RPMI7951 (cell line): ENCODE results near the gene LAD1. TPM values are rescaled to one million over a fixed set of nuclear protein-coding genes. Genes with fewer than 3 reads are reported as not detected.

ENCODE experiments used
- DNase-seq: peaks from one replicate; pipeline ENCODE4 v3.0.0-alpha.2; 2012; ENCODE audit warnings: low read depth
- total RNA-seq: library from RNA; depleted of rRNA; stranded (reverse); fragments of >200 nt; shearing (Covaris generic); gene quantifications from 2 replicates; pipeline ENCODE4 v1.2.3, GENCODE V29; 2014

LAD1 gene
- total RNA-seq, 1 experiment from 2014 or later: not detected

DNA sequence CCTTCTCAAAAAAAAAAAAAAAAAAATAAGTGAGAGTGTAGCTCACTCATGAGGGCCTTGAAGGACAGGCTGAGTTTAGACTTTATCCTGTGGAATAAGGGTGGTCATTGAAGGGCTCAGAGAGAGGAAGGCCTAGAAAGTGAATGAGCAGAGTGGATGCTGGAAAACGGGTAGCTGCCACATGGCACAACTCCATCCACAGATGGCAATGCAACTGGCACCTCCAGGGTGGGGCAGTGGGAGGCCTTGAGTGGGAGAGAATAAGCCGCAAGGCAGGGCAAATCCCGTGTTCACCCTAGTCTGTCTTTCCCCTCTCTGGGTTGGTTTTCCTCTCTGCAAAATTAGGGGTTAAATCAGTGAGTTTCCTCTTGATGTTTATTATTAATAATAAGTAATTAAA, 19.3 kb upstream of the LAD1 start:
- no peak for DNase-seq

DNA sequence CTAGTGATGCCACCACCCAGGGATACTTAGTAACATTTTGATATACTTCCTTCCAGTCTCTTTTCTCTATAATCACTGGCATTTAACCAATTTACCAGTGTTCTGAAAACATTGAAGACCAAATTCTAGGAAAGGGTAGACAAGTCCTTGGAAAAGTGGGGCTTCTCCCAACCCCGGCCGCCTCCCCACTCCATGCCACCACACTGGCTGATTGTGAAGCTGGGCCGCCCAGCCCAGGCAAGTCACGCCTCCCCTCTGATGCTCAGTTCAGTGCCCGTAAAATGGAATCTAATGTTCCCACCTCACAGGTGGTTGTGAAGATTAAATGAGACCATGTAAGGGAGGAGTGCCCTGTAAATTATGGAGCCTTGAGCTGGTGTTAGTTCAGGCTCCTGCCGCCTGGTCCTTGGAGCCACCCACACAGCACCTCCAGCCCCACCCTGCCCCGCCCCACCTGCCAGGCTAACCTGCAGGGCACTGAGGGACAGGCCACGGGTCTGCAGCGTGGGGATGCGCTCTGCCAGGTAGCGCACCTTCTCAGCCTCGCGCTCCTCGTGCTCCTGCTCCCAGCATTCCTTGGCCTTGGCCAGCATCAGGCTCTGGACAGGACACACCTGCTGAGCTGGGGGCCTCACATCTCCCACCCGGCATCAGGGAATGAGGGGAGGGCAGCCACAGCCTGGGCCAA, 15.1 kb upstream of the LAD1 start:
- no peak for DNase-seq

DNA sequence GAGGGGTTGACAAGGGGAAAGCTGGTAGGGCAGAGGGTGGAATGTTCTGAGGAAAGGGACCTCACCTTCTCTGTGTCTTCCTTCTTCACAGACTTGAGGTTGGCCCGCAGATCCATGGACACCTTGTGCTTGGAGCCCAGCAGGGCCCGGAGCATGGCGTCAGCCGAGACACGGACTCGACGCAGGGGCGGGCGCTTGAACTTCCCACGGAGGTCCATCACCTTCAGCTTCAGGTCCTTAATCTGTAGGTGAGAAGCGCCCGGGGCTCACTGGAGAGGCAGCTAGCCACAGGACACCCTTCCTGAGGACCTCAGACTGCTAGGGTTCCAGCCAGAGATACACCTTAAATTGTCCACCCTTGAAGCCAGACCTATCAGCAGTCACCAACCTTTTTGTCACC, 12.2 kb upstream of the LAD1 start:
- no peak for DNase-seq

DNA sequence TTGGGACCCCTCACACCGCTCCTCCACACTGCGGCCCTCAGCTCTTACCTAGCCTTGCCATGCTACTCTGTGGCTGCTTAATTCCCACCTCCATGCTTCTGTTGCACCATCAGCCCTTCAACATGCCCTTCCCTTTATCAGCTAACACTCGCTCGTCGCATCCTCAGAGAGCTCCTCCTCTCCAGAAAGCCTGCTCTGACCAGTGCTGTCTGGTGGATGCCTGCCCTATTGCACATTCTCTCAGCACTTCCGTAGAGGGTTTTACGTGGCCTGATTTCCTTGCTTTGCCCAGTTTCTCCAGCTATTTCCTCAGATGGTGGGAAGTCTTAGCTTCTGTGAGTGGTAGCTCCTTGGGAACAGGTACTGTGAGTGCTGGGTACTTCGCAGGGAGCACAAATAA, 10.3 kb upstream of the LAD1 start:
- no peak for DNase-seq

DNA sequence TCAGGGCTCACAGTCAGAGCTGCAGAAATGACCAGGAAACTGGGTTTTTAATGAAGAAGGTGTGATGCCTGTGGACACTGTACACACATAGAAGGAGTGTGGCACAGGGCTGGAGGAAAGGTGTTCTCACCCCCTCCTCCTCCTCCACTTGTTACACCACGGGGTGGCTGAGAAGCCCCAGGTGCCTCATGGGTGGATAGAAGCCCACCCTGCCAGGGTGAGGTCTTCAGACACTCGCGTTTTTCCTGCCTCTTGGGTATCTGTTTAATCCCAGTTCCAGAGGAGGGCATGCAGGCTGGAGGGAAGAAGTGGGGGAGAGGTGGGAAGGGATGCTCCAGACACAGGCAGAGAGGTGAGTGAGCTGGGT, 9.7 kb upstream of the LAD1 start:
- no peak for DNase-seq

DNA sequence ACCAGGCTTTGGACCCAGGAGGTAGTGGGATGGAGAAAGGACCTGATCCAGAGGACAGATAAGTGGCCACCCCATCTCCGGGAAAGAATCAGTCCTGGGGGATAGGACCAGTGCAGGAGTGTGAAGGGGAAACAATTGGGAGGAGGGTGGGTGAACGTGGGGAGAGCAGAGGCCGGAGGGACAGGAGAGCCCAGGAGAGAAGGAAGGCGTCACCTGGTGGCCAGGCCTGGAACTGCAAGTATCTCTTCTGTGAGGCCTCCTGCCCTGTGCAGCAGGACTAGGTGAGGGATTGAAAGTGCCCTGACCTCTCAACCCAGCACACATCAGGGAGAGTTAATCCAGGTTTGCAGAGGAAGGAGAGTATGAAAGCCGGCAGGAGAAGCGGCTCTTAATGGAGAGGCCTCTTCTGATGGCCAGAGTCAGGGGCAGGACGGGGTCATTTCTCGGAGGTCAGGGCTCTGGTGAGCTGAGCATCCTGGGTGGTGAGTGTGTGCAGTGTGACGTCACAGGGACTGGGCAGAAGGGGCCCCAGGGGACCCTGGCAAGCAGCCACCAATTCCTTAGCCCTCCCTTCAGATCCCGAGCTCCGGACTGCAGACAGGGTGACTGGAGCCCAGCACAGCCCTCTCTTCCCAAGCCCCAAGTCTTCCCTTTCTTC, 9.2 kb upstream of the LAD1 start:
- peak; percentile 60 for DNase-seq

DNA sequence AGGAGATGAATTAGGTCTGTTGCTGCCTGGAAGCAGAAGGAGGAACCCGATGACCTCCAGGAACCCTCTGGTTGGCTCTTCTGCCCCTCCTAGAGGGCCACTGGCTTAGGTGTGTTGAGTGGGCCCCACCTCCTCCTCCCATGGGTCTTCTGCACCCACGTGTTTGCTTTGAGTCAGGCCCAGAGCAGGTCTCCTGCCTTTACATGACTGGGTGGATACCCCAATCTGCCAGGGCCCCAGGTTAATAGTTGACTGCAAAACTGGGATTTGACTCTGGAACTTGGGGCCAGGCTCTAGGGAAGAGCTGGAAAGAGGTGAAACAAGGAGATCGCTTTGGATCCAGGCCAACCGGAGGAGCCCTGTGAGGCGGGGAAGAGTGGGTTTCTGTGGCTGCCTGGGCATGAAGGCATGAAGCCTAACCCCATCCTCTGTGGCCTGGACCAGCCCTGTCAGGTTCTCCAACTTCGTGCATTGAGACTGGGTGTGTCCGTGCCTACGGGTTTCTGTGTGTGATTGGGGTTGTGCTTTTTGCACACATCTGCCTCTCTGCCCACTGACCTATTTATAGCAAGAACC, 7.8 kb upstream of the LAD1 start:
- no peak for DNase-seq

DNA sequence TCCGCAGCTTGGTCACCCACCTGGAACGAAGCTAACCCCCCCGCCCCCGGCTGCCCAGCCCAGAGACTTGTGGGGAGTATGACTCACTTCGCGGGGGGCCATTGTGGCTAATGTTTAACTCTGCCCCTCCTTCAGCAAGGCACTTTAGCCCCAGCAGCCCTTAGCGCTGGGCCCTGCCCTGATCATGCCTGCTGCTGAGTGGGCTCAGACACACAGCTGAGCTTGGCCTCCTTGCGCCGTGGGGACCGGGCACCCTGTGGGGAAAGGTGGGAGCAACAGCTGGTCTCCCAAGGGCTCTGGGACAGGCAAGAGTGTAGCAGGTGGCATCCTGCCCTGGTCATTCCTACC, 6.3 kb upstream of the LAD1 start:
- DNase-seq: peak; percentile 33

DNA sequence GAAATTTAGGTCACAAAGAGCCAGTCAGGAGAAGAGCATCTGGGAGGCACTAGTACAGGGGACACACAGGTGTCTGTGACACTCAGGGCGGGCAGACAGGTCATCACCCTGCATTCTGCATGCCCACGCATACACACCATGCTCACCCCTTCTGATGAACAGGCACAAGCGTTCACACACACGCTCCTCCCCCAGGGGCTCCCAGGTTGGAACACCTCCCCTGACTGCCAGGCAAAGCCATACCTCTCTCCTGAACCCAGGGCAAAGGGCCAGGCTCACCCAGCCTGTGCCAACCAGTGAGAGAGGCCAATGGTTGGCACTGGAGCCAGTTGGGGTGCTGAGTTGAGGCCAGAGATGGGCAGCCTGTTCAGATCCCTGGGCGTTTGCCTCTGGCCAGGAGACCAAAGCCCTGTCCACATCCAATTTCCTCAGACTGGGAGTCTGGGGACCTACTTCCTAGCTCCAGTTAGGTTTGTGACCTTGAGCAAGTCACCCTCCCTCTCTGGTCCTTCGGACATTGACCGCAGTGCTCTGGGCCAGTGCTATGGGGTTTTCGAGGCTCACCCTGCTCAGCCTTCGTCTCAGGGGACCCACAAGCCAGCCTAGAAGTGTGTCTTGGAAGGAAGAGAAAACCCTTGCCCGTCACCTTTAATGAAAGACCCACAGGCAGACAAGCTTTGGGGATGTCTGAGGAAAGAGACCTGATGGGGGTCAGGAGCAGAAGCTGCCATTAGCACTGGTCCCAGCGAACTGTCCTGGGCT, 5.8 kb upstream of the LAD1 start:
- no peak for DNase-seq

DNA sequence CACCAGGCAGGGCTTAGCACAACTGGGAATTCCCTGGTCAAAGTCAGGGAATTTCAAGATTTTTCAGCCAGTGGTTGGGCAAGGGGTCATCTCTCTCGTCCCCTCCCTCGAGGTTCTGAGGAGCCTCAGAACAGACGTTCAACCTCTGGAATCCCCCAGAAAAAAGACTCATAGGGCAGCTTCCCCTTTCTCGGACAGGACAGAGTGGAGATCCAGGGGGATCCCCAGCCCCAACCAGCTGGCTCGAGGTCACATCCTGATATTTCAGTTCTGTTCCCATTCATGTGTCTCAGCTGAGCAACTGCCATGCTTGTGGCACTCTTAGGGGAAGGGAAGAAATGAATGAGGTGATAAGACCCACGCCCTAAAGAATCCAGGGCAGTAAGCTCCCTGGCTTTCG, 4.9 kb upstream of the LAD1 start:
- no peak for DNase-seq

DNA sequence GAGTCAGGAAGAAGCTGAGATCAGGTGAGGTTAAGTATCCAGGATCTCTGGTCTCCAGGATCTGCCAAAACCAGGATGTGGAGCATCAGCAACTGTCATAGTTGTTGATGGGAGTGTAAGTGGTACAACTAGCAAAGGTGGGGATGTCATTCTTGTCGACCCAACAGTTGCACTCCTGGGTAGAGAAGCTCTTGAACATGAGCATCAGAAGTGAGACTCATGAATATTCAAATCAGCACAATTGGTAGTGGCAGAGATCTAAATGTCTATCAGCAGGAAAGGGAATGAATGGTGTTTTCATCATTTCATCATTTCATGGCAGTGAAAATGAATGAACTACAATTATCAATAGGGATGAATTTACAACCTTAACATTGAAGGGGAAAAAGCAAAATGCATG, 4.2 kb upstream of the LAD1 start:
- DNase-seq: no peak

DNA sequence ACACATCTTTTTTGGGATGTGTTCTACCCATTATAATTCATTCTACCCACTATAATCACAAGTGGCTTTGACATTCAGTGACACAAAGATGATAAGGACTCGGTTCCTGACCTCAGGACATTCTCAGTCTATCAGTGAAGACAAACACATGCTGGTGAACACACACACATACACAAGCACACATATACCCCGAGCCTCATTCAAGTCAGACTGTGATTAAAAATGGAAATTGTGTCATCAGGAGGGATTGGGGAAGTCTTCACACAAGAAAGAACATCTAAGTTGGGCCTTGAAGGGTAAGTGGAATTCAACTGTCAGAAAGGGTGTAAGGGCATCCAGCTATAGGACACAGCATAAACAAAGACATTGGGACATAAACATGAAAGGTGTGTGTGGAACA, 2.6 kb upstream of the LAD1 start:
- no peak for DNase-seq

DNA sequence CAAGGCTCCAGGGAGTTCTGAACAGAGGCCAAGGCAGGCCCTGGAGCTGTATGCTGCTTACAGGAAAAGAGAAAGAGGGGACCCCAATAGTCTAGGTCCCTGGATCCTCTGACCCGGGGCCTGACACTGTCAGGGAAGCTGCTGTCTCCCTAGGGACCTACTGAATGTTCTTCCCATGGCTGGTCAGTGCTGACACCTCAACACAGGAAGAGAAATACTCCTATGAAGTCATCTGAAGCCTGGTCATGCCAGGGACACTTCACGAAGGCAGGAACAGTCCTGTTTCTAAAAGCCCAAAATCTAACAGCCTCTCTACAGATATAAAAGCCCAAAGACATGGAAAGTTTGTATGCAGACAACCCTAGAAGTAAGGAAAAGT, 1.7 kb upstream of the LAD1 start:
- DNase-seq: no peak

DNA sequence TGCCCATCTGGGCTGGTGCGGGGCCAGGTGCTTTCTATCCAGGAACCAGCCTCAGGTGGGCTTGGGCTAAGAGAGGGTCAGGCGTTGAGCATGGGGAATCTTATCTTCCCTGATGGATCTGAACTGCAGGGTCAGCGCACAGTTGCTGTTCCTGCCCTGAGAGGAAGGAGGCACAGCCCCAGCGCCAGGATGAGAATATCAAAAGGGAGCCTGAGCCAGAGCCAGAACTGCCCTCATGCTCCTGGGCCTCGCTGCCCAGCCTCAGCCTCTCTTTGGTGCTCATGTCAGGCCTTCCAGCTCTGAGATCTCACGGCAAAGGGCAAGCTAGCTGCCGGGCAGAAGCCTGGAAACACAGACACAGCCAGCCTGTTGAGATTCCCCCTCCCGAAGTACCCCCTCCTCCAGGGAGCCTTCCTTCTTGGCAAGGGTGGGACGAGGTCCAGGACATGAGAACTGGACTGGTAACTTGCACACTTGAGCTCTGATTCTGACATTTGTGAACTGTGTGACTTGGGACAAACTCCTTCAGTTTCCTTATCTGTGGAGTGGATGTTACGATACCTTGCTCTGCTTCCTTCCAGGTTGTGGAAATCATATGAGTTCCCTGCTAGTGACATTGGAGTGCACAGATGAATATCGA, 1.2 kb upstream of the LAD1 start:
- no peak for DNase-seq

DNA sequence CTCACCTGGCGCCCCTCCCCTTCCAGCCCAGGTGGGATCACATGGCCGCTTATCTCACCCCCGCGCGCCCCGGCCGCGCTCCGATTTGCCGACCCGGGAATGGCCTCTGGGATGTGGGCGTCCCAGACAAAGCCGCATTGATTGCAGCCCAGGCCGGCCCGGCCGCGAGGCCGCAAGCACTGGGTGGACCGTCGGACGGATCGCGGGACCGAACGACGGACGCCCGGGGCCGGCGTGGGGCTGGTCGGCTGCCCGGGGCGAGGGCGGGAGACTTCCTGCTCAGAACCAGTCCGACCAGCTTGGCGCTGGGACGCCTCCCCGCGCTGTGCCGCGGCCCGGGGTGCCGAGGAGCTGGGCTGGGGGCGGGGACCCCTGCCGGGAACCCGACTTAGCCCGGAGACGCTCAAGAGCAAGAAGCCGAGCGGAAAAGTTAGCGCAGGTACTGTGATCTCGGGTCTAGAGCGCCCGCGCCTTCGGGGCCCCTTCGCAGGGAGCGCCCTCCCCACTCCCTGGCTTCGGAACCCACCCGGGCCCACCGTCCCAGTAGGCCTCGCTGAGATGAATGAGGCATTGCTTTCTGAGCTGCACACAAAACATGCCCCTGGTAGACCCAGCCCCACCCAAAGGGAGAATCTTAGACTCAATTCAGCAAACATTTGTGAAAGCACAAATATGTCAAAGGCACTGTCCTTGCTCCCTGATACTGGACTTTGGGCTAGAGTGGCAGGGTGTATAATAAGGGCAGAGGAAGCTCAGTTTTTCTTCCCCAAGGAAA, 415 bp upstream of the LAD1 start:
- DNase-seq: no peak

DNA sequence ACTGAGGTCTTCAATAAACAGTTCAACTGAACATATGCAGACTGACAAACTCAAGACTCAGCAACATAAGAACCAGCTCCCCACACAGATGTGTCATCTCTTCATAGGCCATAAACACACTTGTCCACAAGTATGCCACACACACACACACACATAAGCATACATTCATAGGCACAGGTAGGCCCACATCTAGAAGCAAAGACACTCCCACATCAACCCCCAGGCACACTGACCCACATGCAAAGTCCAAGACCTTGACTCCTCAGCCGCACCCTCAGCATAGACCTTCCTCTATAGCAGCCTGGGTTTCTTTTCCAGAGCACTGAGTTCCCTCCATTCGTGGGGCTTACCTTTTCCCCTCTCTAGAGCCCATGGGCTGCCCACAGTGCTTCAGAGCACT, 1.4 kb downstream of the LAD1 start:
- DNase-seq: no peak

DNA sequence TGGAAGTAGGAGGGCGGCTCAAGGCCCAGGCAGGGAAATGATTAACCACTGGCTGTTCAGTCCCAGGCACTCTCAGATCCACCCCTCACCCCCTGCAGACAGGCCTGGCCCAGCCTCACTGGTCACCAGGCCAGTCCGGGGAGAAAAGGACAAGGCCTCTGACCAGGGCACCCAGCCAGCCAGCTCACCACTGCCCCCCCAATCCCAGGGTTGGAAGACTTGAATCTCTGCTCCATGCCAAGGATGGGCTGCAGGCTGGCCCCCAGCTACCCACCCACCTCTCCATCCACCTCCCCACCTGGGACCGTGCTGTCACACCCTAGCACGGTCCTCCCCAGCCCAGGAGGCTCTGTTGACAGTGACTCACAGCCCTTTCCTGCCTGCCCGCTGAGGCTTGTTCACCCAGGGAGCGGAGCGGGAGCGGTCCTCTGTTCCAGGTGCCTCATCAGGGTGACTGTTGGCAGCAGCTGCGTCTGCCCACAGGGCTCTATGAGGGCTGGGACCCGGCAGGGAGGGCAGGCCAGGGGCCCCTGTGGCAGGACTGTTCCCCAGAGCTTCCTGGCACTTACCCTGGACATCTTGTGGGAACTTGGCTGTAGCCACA, 2.2 kb downstream of the LAD1 start:
- DNase-seq: no peak

DNA sequence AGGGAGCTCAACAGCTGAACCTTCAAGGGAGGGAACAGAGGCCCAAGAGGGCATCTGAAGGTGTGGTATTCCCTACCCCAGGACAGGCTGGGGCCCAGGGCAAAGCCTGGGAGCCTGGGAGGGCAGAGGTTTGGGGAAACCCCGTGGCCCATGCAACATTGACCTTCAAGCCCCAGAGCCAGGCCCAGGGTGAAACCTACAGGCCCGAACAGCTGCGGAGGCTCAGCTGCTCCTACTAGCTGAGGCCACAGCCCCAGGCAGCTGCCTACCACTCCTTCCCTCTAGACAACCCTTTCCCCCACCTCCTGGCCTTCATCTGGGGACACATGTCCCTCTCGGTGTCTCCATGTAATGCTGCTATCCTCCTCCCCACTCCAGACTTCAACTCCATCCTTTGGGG, 3.2 kb downstream of the LAD1 start:
- no peak for DNase-seq

DNA sequence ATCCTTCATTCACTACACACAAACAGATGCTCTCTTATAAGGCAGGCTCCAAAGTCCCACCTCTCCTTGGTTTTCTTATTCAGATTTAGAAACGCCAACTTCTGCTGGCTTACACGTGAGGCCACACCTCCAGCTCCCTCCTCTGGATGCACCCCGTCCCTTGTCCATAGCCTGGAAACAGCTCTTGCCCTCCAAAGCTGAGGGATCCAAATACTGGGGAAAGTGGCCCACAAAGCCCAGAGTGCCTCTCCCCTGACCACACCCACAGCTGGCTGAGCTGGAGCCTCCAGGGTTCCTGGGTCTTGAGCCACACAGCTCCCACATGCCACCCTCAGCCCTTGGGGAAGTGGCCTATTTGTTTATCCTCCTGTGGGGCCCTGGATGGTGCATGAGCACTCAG, 4.5 kb downstream of the LAD1 start:
- DNase-seq: no peak

DNA sequence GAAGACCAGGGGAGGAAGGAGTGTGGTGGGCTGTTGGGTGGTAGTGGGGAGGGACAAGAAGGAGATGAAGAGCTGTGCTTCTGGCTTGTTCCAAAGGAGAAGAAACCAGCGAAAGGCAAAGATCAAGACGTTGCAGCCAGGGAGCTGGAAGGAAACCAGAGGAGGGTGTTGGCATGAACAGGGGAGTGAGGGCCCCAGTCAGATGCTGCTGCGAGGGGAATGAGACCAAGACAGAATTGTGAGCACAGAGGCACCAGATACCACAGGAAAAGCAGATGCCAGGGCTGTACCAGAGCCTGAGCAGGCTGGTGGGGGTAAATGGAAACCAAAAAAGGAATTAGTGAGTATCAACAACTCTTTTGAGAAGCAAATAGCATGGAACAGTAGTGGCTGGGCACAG, 6.0 kb downstream of the LAD1 start:
- DNase-seq: no peak
